HepG2 (cell line): ENCODE results near the gene TRMT1. TPM values are rescaled to one million over a fixed set of nuclear protein-coding genes. Genes with fewer than 3 reads are reported as not detected.

Source experiments
- ATAC-seq: fragments of 200-7000 bp; cut with Tn5 transposase; 3 replicates; pipeline ENCODE4 v1.9.1; 2020; ENCODE audit warnings: mild to moderate bottlenecking, moderate library complexity
- BruUV-seq: library from RNA; stranded (reverse); fragments of 400-500 nt; replicated peaks from 2 replicates; lab custom pipeline; 2021; lab: Mats Ljungman, UMichigan
- CTCF ChIA-PET: fragments of 300-600 bp; formaldehyde crosslinking; extraction: SDS; loops from one replicate; lab custom pipeline; 2021; ENCODE audit warnings: low total read pairs, inconsistent platforms, low intra/inter-chr PET ratio; lab: Yijun Ruan, JAX
- POLR2A ChIA-PET: fragments of 350-600 bp; sonication (Branson Sonifier 250); formaldehyde crosslinking; loops from one replicate; lab custom pipeline; 2020; ENCODE audit warnings: antibody characterized with exemption, inconsistent platforms; lab: Yijun Ruan, JAX
- DNase-seq: peaks from one replicate; pipeline ENCODE4 v3.0.0-alpha.2; 2015; ENCODE audit warnings: low spot score
- FAIRE-seq: peaks from 3 replicates; lab custom pipeline; 2011; peaks lifted over from hg19 to GRCh38; lab: Jason Lieb, UNC
- H2AFZ ChIP-seq: one replicate; pipeline ENCODE4 v1.6.1; 2011; ENCODE audit warnings: low read length, inconsistent platforms
- H3K27ac ChIP-seq: fragments of 300-600 bp; 3 replicates; pipeline ENCODE4 v1.8.0; 2011; ENCODE audit warnings: mixed run types, mild to moderate bottlenecking, mixed read lengths, low read length, inconsistent platforms; ENCODE audit not compliant: insufficient read depth; ENCODE audit errors: extremely low read length
- H3K27me3 ChIP-seq, 2 experiments: fragments of 200-600 bp in 1 of 2; 2 replicates in 1 of 2; 3 replicates in 1 of 2; pipeline versions ENCODE4 v1.6.0 to v1.8.0; 2011; ENCODE audit warnings: low read length in 2 of 2, mild to moderate bottlenecking in 2 of 2, moderate library complexity in 2 of 2, inconsistent platforms in 1 of 2; ENCODE audit not compliant: insufficient read depth in 2 of 2, control insufficient read depth in 1 of 2
- H3K36me3 ChIP-seq, 2 experiments: fragments of 200-600 bp in 1 of 2; replicated peaks in 1 of 2; 2 replicates in 1 of 2; 3 replicates in 1 of 2; pipeline versions ENCODE4 v1.5.1 to v1.8.0; 2011; ENCODE audit warnings: low read length in 2 of 2, inconsistent platforms in 1 of 2; ENCODE audit not compliant: insufficient read depth in 2 of 2, control insufficient read depth in 1 of 2
- H3K4me1 ChIP-seq: 2 replicates; pipeline ENCODE4 v1.5.1; 2012; ENCODE audit warnings: low read length, inconsistent platforms; ENCODE audit not compliant: insufficient read depth
- H3K4me2 ChIP-seq: 2 replicates; pipeline ENCODE4 v1.6.0; 2011; ENCODE audit warnings: low read depth, low read length, inconsistent platforms
- H3K4me3 ChIP-seq, 3 experiments: fragments of 200-600 bp in 1 of 3; sonication (generic), shearing (Covaris generic) in 1 of 3; replicated peaks in 1 of 3; 2 replicates each; pipeline ENCODE4 v1.5.1; 2011 to 2016; ENCODE audit warnings: low read length in 3 of 3, inconsistent platforms in 2 of 3, low read depth in 2 of 3, mild to moderate bottlenecking in 2 of 3, control low read depth in 1 of 3, mixed read lengths in 1 of 3; ENCODE audit not compliant: insufficient read depth in 1 of 3
- H3K79me2 ChIP-seq: one replicate; pipeline ENCODE4 v1.6.1; 2011; ENCODE audit warnings: low read length, inconsistent platforms; ENCODE audit not compliant: insufficient read depth
- H3K9ac ChIP-seq: 2 replicates; pipeline ENCODE4 v1.6.0; 2011; ENCODE audit warnings: mild to moderate bottlenecking, low read depth, low read length, inconsistent platforms; ENCODE audit not compliant: insufficient read depth
- H3K9me3 ChIP-seq: 2 replicates; pipeline ENCODE4 v1.5.1; 2012; ENCODE audit warnings: mild to moderate bottlenecking, low read length
- H4K20me1 ChIP-seq: 2 replicates; pipeline ENCODE4 v1.6.0; 2011; ENCODE audit warnings: inconsistent platforms, mild to moderate bottlenecking, low read length, moderate library complexity; ENCODE audit not compliant: insufficient read depth
- DPF2 ChIP-seq: sonication (generic); formaldehyde crosslinking; IDR thresholded peaks from 2 replicates; pipeline ENCODE4 v1.4.0; 2020; ENCODE audit warnings: mild to moderate bottlenecking, low read depth, missing genetic modification reagents, borderline replicate concordance
- GZF1 ChIP-seq: sonication (generic); formaldehyde crosslinking; IDR thresholded peaks from 2 replicates; pipeline ENCODE4 v1.5.1; 2020; ENCODE audit warnings: mild to moderate bottlenecking, missing genetic modification reagents
- HMGA1 ChIP-seq: sonication (generic); formaldehyde crosslinking; conservative IDR thresholded peaks from 2 replicates; pipeline ENCODE4 v1.4.0; 2020; ENCODE audit warnings: missing genetic modification reagents
- KDM6A ChIP-seq: IDR thresholded peaks from 2 replicates; pipeline ENCODE4 v1.6.1; 2016; ENCODE audit warnings: low read depth
- KLF6 ChIP-seq: IDR thresholded peaks from 2 replicates; pipeline ENCODE4 v1.8.0; 2016; ENCODE audit warnings: missing biosample characterization, missing genetic modification reagents
- MED13 ChIP-seq: sonication (generic); formaldehyde crosslinking; IDR thresholded peaks from 2 replicates; pipeline ENCODE4 v1.5.0; 2020; ENCODE audit warnings: missing genetic modification reagents
- SRF ChIP-seq: IDR thresholded peaks from 2 replicates; pipeline ENCODE4 v1.6.1; 2011; ENCODE audit warnings: mild to moderate bottlenecking, low read depth, low read length, moderate library complexity
- TOE1 ChIP-seq: sonication (generic); formaldehyde crosslinking; IDR thresholded peaks from 2 replicates; pipeline ENCODE4 v1.4.0; 2020; ENCODE audit warnings: mild to moderate bottlenecking, missing genetic modification reagents
- ZIK1 ChIP-seq: sonication (generic); formaldehyde crosslinking; IDR thresholded peaks from 2 replicates; pipeline ENCODE4 v1.5.0; 2020; ENCODE audit warnings: mild to moderate bottlenecking, low read depth, missing genetic modification reagents, borderline replicate concordance
- ZNF546 ChIP-seq: sonication (generic); formaldehyde crosslinking; conservative IDR thresholded peaks from 2 replicates; pipeline ENCODE4 v1.8.1; 2023; ENCODE audit warnings: mild to moderate bottlenecking, missing genetic modification reagents
- ZNF709 ChIP-seq: sonication (generic); formaldehyde crosslinking; IDR thresholded peaks from 2 replicates; pipeline ENCODE4 v1.5.0; 2020; ENCODE audit warnings: mild to moderate bottlenecking, missing genetic modification reagents
- ZXDC ChIP-seq: sonication (generic); formaldehyde crosslinking; IDR thresholded peaks from 2 replicates; pipeline ENCODE4 v1.5.0; 2020; ENCODE audit warnings: mild to moderate bottlenecking, missing genetic modification reagents
- WGBS: methylation state at CpG from one replicate; pipeline ENCODE4 v1.1.6; 2017; ENCODE audit warnings: low lambda C conversion rate; 5-methylcytosine and 5-hydroxymethylcytosine counted together
- in situ Hi-C: cut with HindIII; loops from 2 replicates; pipeline ENCODE4 v1.10.0; 2017; ENCODE audit warnings: low pct_unique_long_range_greater_than_20kb; ENCODE audit not compliant: extremely low pct_ligation_motif_present
- intact Hi-C: fragments of 100-400 bp; cut with micrococcal nuclease; formaldehyde crosslinking; loops from one replicate; pipeline ENCODE4 v1.10.0; 2022; ENCODE audit not compliant: unreplicated experiment
- polyA plus RNA-seq, 8 experiments: library from polyadenylated mRNA; depleted of rRNA in 3 of 8; stranded (reverse) in 7 of 8; unstranded in 1 of 8; fragments of >200 nt; fragmentation: Illumina TruSeq in 4 of 8; extraction: Trizol in 4 of 8; gene quantifications; 2 replicates each; pipeline versions ENCODE4 v1.2.1 to v1.2.3, GENCODE V29; 2011 to 2016; ENCODE audit warnings: low read depth in 4 of 8, missing spikeins in 1 of 8, mixed read lengths in 1 of 8; ENCODE audit not compliant: insufficient read depth in 1 of 8
- total RNA-seq, 5 experiments: library from RNA; depleted of rRNA; stranded (reverse); fragments of >200 nt; fragmentation: Illumina TruSeq; extraction: Trizol; gene quantifications; 2 replicates each; pipeline ENCODE4 v1.2.3, GENCODE V29; 2016; ENCODE audit warnings: low read depth in 1 of 5

Gene TRMT1
- total and polyA plus RNA-seq, 2 of the 13 experiments (the other 11 are each of a cell fraction or from before 2014, with no cell fraction given) = 35.5 to 44.1 TPM

- in situ Hi-C loops = no loop called here
Observed at GRCh38 chr19:13134626-13135025, 18.1 kb upstream of the TRMT1 start.

More at GRCh38 chr19:13134626-13135025, 18.1 kb upstream of the TRMT1 start:
- H3K4me2 ChIP-seq = no peak overlapping the region
- H3K79me2 ChIP-seq = peaks cover 36% of the 10 kb centered on the region
- TF ChIP-seq DPF2 (CRISPR knock-in tag) = no peak
- TF ChIP-seq ZIK1 = no peak
- TF ChIP-seq MED13 (CRISPR knock-in tag) = no peak
- no peak for TF ChIP-seq ZNF709 (CRISPR knock-in tag)
- TF ChIP-seq SRF = no peak
- no peak for TF ChIP-seq GZF1 (CRISPR knock-in tag)
- TF ChIP-seq HMGA1 (CRISPR knock-in tag) = no peak
- TF ChIP-seq KLF6 = no peak
- no peak for TF ChIP-seq ZXDC
- TF ChIP-seq KDM6A = no peak
- no peak for TF ChIP-seq TOE1 (CRISPR knock-in tag)
- TF ChIP-seq ZNF546 (CRISPR knock-in tag) = no peak
- ChIA-PET POLR2A (no interaction called here), CTCF (no interaction called here)
- no peaks in the 10 kb centered on the region for H3K27me3 ChIP-seq
- H3K27ac ChIP-seq = no peak overlapping the region
- no peak overlapping the region for H3K9ac ChIP-seq
- H3K36me3 ChIP-seq = peaks cover 26 to 62% of the 10 kb centered on the region in 2 experiments; a peak in 4 of 5 replicates
- 100% methylated on average over 3 of the region's 3 CpGs for WGBS
- BruUV-seq = no TSS peak
- no peaks in the 10 kb centered on the region for H3K9me3 ChIP-seq
- intact Hi-C loops = no loop called here
- peaks cover under 1% of the 10 kb centered on the region for H4K20me1 ChIP-seq
- H3K4me3 ChIP-seq = no peak overlapping the region
- DNase-seq = no peak
- no peak for FAIRE-seq
- no peak overlapping the region for H2AFZ ChIP-seq
- H3K4me1 ChIP-seq = peaks cover 14% of the 10 kb centered on the region
- no peak for ATAC-seq
